Thoracic aorta (tissue), 2 donors: ENCODE measurements around the gene FAM13C. TPM values are rescaled to one million over a fixed set of nuclear protein-coding genes. Genes with fewer than 3 reads are reported as not detected.

Source experiments
- ATAC-seq: fragments of 150-250 bp; one replicate; pipeline ENCODE4 v1.8.0; 2017; ENCODE audit warnings: low read depth; ENCODE audit not compliant: insufficient number of reproducible peaks, low FRiP score
- DNase-seq: peaks from one replicate; pipeline ENCODE4 v3.0.0-alpha.2; 2020; ENCODE audit warnings: low spot score
- H3K27ac ChIP-seq, 2 donors: fragments of 200-600 bp; sonication (generic); 1 replicate in 1 of 2; 2 replicates in 1 of 2; pipeline ENCODE4 v1.5.1; 2016; ENCODE audit warnings: mild to moderate bottlenecking in 2 of 2, moderate library complexity in 2 of 2
- H3K27me3 ChIP-seq: fragments of 200-600 bp; sonication (generic); replicated peaks from 2 replicates; pipeline ENCODE4 v1.6.0; 2016; ENCODE audit warnings: mild to moderate bottlenecking; ENCODE audit not compliant: insufficient read depth
- H3K36me3 ChIP-seq: fragments of 200-600 bp; sonication (generic); one replicate; pipeline ENCODE4 v1.5.1; 2016
- H3K4me1 ChIP-seq, 2 donors: fragments of 200-600 bp; sonication (generic); 1 replicate in 1 of 2; 2 replicates in 1 of 2; pipeline versions ENCODE4 v1.5.1 to v1.6.0; 2016; ENCODE audit warnings: low read depth in 2 of 2, mild to moderate bottlenecking in 1 of 2; ENCODE audit not compliant: control insufficient read depth in 1 of 2
- H3K4me3 ChIP-seq: fragments of 200-600 bp; sonication (generic); 2 replicates; pipeline ENCODE4 v1.5.1; 2016; ENCODE audit warnings: mild to moderate bottlenecking
- H3K9me3 ChIP-seq: fragments of 200-600 bp; sonication (generic); 2 replicates; pipeline ENCODE4 v1.5.1; 2016
- total RNA-seq, 2 donors: library from RNA; depleted of rRNA; stranded (reverse); fragments of >200 nt; gene quantifications; one replicate each; pipeline versions ENCODE4 v1.1.0 to v1.2.3, GENCODE V29; 2016
- TF ChIP-seq, protein P1 (sequence below): fragments of 200-600 bp; sonication (generic); IDR thresholded peaks from one replicate; pipeline ENCODE4 v1.5.1; 2019; ENCODE audit warnings: antibody characterized with exemption

FAM13C gene
- total RNA-seq, 2 donors from 2014 or later, result 20.4 to 30.9 TPM

DNA sequence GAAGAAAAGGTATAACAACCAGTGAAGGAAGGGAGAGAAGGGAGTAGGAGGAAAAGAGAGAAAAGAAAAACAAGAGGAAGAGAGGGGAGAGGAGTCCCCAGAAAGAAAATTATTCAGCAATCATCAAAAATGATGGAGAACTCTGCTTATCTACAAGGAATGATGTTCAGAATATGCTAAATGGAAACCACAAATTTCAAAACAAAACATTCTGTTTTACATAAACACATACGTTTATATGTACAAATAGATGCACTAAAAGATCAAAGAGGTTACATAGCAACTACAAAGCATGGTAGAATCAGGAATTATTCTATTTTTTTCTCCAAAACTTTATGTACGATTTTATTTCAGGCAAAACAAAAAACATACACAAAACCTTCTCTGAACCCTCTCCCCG lies 91.9 kb downstream of the FAM13C start:
- no peak overlapping the region for H3K4me3 ChIP-seq
- H3K9me3 ChIP-seq, result no peaks in the 10 kb centered on the region
- ATAC-seq, result no peak
- DNase-seq, result no peak
- no peaks in the 10 kb centered on the region for H3K27me3 ChIP-seq
- peaks cover 7% of the 10 kb centered on the region for H3K36me3 ChIP-seq
- no peak overlapping the region for H3K27ac ChIP-seq
- TF ChIP-seq, protein P1, sequence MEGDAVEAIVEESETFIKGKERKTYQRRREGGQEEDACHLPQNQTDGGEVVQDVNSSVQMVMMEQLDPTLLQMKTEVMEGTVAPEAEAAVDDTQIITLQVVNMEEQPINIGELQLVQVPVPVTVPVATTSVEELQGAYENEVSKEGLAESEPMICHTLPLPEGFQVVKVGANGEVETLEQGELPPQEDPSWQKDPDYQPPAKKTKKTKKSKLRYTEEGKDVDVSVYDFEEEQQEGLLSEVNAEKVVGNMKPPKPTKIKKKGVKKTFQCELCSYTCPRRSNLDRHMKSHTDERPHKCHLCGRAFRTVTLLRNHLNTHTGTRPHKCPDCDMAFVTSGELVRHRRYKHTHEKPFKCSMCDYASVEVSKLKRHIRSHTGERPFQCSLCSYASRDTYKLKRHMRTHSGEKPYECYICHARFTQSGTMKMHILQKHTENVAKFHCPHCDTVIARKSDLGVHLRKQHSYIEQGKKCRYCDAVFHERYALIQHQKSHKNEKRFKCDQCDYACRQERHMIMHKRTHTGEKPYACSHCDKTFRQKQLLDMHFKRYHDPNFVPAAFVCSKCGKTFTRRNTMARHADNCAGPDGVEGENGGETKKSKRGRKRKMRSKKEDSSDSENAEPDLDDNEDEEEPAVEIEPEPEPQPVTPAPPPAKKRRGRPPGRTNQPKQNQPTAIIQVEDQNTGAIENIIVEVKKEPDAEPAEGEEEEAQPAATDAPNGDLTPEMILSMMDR, result no peak
- peaks cover 5 to 20% of the 10 kb centered on the region in 2 donors for H3K4me1 ChIP-seq

DNA sequence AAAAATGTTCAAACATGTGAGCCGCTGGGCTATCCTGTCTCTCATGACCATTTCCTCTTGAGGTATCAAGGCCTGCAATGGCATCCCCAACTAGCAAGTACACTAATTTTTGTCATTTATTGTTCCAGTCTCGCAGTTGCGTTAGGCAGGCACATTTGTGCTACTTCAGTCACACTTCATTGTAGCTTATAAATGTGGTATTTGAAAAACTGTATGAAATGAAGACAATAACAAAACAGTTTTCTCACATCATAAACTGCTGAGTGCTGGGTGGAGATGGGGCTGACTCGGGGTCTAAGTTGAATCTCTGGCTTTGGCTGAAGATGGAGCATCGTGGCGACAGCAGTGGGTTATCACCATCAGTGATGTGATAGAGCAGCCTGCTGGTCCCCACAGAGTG lies 92.7 kb downstream of the FAM13C start:
- ATAC-seq, result no peak
- Histone ChIP-seq H3K36me3 (peaks cover 7% of the 10 kb centered on the region), H3K27ac (no peak overlapping the region), H3K4me1 (peaks cover 5 to 20% of the 10 kb centered on the region in 2 donors), H3K27me3 (no peaks in the 10 kb centered on the region), H3K9me3 (no peaks in the 10 kb centered on the region), H3K4me3 (no peak overlapping the region)
- no peak for DNase-seq
- TF ChIP-seq, protein P1, result no peak

DNA sequence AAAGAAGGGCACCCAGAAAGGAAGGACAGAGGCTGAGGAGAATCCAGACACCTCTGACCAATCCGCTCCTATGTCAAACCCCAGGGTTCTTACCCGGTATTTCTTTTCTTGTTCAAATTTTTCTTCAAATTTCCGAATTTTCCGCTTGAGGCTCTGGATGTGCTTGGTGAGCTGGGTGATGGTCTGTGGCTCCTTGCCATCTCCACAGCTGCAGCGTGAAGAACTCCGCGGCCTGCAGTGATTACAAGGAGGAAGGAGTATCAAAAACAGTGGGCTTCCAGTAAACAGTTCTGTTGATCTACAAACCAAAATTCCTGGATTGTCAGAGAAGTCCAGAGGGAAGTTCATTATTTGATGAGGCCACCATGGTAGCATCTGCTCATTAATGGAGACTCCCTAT lies 93.9 kb downstream of the FAM13C start:
- ATAC-seq (no peak), DNase-seq (no peak)
- Histone ChIP-seq H3K27me3 (no peaks in the 10 kb centered on the region), H3K27ac (no peak overlapping the region), H3K4me1 (peaks cover 5 to 20% of the 10 kb centered on the region in 2 donors), H3K9me3 (no peaks in the 10 kb centered on the region), H3K36me3 (peaks cover 7% of the 10 kb centered on the region), H3K4me3 (no peak overlapping the region)
- TF ChIP-seq, protein P1, result no peak

DNA sequence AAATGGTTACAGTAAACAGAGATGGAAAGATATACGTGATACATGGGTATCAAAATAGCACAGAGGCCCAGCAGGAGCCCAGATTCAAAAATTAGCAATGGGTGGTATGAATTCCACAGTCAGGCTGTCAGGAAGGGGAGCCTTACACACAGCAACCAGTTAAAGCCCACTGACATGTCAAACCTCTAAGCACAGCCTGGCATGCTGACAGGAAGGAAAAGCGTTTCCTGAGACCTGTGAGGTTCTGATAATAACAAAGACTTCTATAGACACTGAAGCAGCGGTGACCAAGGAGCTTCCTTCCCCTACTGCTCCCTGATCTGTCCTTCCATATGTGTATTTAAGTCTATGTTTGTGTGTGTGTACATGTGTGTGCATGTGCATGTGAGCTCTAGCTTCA lies 96.0 kb downstream of the FAM13C start:
- no peak for DNase-seq
- Histone ChIP-seq H3K4me3 (no peak overlapping the region), H3K27me3 (no peaks in the 10 kb centered on the region), H3K9me3 (no peaks in the 10 kb centered on the region), H3K27ac (no peak overlapping the region), H3K4me1 (peaks cover 0 to 3% of the 10 kb centered on the region in 2 donors), H3K36me3 (peaks cover 7% of the 10 kb centered on the region)
- ATAC-seq, result no peak
- TF ChIP-seq, protein P1, result no peak

DNA sequence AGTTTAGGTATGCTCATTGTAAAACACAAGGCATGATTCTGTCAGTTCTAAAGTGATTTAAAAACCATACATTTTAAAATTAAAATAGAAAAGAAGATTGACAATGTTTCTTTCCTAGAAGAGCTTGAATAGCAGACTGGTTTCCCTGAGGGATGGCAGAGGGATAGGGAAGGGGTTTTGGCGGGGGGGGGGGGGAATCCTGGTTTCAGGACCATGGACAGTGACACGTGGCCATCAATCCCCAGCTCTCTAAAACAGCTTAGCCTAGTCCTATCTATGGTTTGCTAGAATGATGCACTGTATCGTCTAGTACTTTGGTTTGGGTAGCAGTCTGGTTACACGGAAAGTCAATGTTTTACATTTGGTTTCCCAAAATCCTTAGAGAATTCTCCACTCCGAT lies 97.2 kb downstream of the FAM13C start:
- TF ChIP-seq, protein P1, result no peak
- Histone ChIP-seq H3K4me1 (no peaks in the 10 kb centered on the region), H3K27ac (no peak overlapping the region), H3K9me3 (no peaks in the 10 kb centered on the region), H3K27me3 (no peaks in the 10 kb centered on the region), H3K36me3 (peaks cover 7% of the 10 kb centered on the region), H3K4me3 (no peak overlapping the region)
- no peak for DNase-seq
- no peak for ATAC-seq
